Left cardiac atrium (tissue), 4 donors: ENCODE results near the gene CAPN10. TPM values are rescaled to one million over a fixed set of nuclear protein-coding genes. Genes with fewer than 3 reads are reported as not detected.
A peak's percentile ranks its signal among the peaks of the same experiment; 100 is the strongest.
"Not testable (repeated sequence)": the region's sequence is repeated elsewhere in the genome, so short reads cannot be mapped to it uniquely, and the experiment has no call there.

Experiments
- ATAC-seq, 2 donors: fragments of 200-7000 bp; cut with Tn5 transposase; one replicate each; pipeline ENCODE4 v1.9.1; 2020; ENCODE audit warnings: mild to moderate bottlenecking in 2 of 2, moderate library complexity in 2 of 2
- DNase-seq: peaks from one replicate; pipeline ENCODE4 v3.0.0-alpha.2; 2020
- intact Hi-C, 2 donors: fragments of 100-400 bp; cut with DNase I; formaldehyde crosslinking; loops; one replicate each; pipeline versions ENCODE4 v1.14.1 to v1.15.1; 2022 to 2023
- total RNA-seq, 2 donors: library from RNA; stranded (reverse); fragmentation: NEBNext Ultra II Directional; extraction: Animal tissue kit (Norgen Biotek cat#: 25700); gene quantifications; one replicate each; pipeline ENCODE4 v1.2.1, GENCODE V29; 2021
- donor health status: DM: no; HTN: yes; CAD: no.
- donor health status: DM: no; HTN: yes; CAD: no; lungs with severe emphysema.
- donor health status: DM: yes; HTN: yes; CAD: no.
- donor health status: Dilated cardiomyopathy.

The CAPN10 gene
- total RNA-seq, 2 donors from 2014 or later: 17.9 to 26.6 TPM

DNA sequence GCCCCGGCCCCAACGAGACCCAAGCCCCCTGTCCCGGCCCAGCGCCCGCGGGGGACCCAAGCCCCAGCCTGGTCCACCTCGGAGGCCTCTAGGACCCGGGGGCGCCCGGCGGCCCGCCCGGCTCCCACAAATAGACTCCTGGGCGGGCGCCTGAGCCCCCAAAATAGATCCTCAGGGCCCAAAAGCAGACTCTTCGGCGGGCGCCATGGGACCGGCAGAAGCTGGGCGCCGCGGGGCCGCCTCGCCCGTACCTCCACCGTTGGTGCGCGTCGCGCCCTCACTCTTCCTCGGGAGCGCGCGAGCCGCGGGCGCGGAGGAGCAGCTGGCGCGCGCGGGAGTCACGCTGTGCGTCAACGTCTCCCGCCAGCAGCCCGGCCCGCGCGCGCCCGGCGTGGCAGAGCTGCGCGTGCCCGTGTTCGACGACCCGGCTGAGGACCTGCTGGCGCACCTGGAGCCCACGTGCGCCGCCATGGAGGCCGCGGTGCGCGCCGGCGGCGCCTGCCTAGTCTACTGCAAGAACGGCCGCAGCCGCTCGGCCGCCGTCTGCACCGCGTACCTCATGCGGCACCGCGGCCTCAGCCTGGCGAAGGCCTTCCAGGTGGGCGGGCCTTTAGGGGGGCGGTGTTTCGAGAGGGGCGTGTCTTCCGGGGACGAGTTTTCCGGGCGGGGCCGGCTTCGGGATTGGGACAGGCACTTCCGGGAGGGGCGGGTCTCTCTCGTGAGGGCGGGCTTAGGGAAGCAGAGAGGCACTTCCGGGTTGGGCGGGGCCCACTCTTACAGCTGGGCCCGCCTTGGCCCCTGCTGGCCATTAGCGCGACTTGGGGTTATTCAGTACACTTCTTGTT is 25.8 kb upstream of the CAPN10 start:
- ATAC-seq (peak; percentile 89), DNase-seq (peak; percentile 100)
- intact Hi-C loops: no loop called here

DNA sequence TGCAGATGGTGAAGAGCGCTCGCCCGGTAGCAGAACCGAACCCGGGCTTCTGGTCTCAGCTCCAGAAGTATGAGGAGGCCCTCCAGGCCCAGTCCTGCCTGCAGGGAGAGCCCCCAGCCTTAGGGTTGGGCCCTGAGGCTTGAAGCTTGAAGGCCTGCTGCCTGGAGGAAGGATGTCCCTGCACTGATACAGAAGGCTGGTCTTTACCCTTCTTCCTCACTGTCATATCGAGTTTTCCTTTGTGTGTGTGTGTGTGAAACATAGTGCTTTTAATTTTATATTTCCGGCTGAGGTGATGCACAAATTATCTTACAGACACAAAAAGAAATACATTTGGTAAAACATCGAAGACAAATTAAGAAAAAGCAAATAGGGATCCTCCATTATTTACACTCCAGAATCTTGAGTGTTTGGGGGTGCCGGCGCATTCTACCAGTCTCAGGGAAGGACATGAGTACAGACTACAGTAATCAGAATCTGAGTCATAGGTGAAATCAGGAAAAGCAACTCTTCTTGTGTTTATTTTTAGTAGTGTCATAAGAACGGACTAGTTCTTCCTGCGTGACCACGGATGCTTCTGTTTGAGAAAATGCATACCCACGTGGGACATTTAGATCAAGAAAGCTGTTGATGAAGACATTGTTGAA is 25.1 kb upstream of the CAPN10 start:
- intact Hi-C loops: no loop called here
- ATAC-seq (no peak), DNase-seq (no peak)

DNA sequence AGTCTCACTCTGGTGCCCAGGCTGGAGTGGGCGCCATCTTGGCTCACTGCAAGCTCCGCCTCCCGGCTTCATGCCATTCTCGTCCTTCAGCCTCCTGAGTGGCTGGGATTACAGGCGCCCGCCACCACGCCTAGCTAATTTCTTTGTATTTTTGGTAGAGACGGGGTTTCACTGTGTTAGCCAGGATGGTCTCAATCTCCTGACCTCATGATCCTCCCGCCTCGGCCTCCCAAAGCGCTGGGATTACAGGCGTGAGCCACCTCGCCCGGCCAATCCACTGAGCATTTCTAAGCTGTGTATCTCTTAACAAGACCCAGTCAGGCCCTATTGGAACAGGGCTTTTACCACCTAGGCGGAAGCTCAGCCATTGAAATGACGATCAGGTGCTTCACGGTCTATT is 23.3 kb upstream of the CAPN10 start:
- intact Hi-C loops, ATAC-seq, DNase-seq: not testable (repeated sequence)

DNA sequence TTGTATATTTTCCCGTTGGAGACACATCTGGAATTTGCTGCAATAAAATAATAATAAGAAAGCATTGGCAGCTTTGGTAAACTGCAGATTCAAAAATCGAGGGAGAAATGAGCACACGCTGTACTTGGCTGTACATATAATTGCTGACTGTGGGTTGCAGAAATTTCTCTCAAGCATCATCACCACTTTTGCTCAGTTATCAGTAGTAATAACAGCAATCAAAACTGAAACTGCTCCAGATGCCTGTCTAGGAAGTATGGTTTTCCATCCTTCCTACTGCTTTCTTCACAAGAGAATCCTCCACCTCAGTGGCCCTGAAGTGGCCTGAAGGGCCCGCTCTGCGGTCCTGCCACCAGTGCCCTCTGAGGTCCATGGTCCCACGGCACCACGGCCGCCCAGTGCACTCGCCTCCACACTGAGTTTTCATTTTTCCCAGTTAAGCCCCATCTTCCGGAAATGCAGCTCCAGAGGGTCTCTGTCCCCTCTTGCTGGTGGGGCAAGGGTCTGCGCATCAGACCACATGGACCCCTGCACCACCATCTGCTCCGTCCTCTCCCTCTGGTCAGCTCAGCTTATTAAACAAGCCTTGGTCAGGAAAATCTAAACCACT is 22.5 kb upstream of the CAPN10 start:
- DNase-seq (no peak), ATAC-seq (no peak)
- intact Hi-C loops: no loop called here

DNA sequence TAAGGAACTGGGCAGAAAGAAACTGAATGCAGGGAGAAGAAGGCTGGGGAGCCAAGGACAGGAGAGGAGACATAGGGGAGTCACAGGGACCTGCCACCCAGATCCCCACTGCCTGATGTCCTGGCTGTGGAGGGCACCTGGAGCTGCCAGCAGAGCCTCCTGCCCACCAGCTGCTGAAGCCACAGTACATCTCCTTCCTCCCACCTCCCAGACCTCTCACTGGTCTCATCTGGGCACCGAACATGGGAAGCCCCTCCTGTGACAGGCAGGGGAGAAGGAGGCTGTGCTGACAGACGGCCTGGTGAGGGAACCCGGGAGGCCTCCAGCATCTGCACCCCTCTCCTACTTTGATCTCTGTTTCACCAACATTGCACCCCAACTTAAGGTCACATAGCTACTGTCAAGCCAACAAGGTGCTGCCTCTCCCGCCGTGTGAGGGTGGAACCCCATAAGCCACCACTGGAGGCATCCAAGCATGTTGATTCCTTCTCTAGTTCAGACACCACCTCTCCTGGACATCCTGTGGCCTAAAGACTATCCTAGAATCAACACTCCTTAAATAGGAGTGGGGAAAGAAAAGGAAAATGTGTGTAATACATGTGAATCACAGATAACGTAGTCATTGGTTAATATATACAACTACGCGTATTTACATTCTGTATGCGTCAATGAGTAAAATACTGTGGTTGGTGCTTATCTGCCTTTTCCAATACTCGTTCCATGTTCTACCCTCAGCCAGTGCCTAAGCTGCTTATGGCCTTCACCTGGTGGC is 21.8 kb upstream of the CAPN10 start:
- intact Hi-C loops: no loop called here
- DNase-seq (no peak), ATAC-seq (no peak)

DNA sequence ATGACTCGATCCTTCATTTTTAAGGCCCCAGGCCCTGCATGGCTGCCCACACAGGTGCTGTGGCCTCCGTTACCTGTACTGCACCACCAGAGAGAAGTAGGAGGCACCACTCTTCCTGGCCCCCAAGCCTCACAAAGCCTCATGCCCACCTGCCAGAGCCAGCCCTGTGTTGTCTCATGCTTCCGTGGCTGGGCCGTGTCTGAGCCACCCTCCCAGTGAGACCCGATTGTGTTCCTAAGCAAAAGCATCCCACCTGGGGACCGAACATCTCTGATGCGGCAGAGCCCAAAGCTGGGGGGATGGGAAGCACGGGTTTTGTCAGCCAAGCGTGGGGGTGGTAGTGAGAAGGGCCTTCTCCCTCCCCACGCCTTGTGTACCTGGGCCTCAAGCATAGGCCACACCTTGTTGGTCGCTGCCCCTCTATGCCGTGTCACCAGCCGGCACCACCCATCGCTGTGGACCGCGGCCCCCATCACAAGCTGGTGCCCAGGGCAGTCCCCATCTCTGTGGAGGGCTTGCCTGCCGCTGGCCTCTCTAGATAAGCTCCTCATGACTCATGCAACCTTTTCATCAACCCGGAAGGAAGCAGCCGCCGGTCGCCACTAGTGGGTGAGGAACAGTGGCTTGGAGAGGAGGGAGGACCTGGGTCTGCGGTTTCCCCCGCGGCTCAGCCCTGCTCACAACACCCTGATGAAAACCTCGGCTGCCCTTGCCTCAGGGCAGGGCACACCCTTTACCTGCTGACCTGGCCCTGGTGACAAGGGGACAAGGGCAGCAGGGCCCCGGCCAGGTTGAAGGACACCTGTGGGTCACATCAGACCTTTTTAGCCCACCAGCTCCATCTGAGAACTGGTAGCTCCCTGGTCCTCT is 21.0 kb upstream of the CAPN10 start:
- DNase-seq (peak; percentile 89), ATAC-seq (peak; percentile 16 to 40)
- intact Hi-C loops: no loop called here

DNA sequence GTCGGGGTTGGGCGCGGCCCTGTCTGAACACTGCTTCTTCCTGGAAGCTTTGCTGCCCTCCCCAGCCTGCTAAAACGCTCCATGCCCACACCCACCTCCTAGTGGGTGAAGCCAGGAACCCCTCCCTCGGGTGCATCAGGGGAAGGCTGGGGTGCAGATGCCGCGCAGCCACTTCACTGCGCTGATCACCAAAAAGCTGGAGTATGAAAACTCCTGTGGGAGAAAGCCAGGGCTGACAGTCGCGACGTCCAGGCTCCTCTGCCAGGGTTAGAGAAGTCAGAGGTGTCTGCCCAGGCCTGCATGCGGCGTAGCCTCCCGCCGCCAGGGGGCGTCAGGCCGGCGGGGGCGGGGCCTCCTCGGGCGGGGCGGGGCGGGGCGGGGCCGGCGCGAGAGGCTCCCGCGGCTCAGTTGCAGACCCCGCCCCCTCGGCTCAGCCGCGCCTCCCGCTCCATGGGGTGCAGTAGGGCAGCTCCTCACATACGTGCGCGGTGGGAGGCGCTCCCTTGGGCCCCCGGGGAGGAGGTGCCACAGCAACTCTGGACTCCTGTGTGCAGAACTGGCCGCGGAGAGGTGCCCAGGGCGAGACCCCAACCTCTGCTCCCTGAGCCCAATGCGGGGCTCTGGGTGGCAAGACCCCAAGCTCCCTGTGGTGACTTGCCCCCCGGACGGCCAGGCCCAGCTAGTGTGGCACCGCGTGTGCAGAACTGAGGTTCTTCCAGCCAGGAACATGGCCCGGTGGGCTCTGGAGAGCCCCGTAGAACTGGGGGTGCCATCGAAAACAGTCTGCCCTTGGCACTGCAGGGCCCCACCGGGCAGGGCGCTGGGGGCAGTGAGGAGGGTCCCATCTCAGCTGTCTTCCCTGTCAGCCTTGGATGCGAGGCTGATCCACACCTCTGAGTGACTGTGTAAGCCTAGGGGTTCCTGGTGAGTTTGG is 20.1 kb upstream of the CAPN10 start:
- peak; percentile 95 for DNase-seq
- intact Hi-C loops: no loop called here

DNA sequence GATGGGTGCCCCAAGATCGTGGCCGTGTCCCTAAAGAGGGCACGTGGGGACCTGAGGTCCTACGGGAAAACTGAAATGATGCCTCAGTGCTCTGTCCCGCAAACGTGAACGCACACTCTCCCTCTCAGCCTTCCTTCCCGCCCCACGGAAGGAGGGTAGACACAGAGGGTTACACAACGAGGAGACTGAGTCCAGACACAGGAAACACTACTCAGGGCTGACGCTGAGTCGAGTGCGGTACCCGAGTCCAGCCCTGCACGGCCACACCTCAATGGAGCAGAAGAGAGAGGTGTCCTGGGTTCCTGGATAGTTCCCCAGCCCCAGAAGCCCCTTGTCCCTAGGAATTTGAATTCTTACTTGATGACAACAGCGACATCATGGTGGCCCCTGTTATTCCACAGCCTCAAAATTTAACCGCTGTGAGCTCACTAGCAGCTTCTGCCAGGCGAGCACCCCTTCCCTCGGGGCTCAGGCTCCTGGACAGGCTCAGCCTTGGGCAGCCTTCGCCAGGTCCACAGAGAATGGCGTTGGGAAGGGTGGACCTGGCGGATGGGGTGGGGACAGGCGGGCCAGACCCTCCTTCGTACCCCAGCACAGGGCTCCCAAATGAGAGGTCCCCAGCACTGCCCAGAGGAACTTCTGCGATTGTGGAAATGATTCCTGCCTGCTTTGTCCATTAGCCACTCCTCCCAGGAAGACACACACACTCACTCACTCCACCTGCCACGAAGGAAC is 19.2 kb upstream of the CAPN10 start:
- intact Hi-C loops: no loop called here
- peak; percentile 26 for DNase-seq
- ATAC-seq: peak in 1 of 2 donors; percentile 0

More for the DNA sequence above, 20.1 kb upstream of the CAPN10 start:
- ATAC-seq: peak; percentile 89 to 91

DNA sequence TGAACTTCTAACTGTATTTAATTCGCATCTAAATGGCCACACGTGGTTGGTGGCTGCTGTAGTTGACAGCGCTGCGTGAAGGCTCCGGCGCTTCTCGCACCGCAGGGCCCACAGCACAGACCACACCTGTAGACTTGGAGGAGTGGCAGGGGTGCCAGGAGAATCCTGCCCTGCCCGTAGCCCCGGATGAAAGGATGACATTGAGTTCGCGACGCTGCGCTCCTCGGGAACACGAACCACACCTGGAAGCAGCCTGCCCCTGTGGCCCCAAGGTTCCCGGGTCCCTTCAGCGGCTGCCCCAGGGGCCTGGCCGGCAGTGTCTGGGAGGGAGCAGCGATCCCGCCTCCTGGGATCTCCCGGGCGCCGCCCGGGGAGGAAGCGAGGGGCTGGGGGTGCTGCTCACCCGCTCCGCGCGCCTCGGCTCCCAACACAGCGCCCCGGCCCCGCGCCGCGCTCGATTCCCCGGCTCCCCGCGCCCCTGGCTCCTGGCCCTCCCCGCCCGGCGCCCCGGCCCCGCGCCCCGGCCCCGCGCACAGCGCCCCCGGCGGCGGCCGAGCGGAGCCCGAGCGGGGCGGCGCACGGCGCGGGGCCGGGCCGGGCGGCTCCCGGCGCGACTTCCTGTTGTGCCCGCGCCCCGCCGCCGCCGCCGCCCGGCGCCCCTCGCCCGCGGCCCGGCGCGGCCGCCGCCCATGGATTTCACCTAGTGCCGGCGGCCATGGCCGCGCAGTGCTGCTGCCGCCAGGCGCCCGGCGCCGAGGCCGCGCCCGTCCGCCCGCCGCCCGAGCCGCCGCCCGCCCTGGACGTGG is 18.5 kb upstream of the CAPN10 start, which contains the start of gene RNPEPL1:
Gene RNPEPL1, plus strand, starts transcription at position 613 of the 806 bp plus-strand sequence. Its CDS starts 103 bp downstream, at position 716.
- ATAC-seq: peak; percentile 3 to 27
- intact Hi-C loops: no loop called here
- peak; percentile 50 for DNase-seq

DNA sequence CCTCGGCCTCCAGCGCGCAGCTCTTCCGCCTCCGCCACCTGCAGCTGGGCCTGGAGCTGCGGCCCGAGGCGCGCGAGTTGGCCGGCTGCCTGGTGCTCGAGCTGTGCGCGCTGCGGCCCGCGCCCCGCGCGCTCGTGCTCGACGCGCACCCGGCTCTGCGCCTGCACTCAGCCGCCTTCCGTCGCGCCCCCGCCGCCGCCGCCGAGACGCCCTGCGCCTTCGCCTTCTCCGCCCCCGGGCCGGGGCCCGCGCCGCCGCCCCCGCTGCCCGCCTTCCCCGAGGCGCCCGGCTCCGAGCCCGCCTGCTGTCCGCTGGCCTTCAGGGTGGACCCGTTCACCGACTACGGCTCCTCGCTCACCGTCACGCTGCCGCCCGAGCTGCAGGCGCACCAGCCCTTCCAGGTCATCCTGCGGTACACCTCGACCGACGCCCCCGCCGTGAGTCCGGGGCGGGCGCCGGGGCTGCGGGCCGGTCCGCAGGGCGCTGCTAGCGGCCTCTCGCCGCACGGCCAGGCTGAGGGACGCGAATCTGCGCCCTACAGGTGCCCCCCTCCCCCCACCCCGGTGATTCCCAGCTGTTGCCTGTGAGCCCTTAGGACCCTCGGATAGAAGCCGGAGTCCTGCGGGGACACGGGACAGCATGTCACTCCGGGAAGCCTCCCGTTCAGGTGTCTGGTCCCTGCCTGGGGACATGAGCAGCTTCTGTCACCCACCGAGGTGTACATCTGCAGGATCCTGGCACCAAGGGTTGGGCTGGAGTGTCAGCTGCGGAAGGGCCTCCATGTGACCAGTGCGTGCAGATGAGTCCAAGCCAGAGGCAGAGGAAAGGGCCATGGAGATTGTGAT is 17.6 kb upstream of the CAPN10 start:
- ATAC-seq: peak; percentile 5 to 29
- intact Hi-C loops: no loop called here
- DNase-seq: peak; percentile 77

DNA sequence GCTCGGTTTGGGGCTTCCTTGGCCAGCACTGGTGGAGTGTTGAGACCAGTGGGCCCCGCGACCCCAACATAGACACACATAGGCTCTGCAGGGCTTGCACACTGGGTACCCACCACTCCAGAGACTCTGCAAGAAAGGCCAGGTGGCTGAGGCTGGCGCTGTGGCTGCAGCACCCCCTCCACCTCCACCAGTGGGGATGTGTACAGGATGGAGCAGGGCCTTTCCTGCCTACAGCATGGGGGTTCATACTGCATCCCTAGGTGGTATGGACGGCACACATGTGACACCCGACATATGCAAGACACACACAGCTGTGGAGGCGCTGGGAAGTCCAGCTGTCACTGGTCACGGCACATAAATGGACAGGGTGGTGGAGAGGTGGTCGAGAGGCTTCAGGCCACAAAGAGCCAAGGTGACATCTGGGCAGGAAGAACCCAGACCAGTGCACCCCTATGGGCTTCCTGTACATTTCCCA is 17.0 kb upstream of the CAPN10 start:
- intact Hi-C loops: no loop called here
- DNase-seq (peak; percentile 20), ATAC-seq (no peak)

DNA sequence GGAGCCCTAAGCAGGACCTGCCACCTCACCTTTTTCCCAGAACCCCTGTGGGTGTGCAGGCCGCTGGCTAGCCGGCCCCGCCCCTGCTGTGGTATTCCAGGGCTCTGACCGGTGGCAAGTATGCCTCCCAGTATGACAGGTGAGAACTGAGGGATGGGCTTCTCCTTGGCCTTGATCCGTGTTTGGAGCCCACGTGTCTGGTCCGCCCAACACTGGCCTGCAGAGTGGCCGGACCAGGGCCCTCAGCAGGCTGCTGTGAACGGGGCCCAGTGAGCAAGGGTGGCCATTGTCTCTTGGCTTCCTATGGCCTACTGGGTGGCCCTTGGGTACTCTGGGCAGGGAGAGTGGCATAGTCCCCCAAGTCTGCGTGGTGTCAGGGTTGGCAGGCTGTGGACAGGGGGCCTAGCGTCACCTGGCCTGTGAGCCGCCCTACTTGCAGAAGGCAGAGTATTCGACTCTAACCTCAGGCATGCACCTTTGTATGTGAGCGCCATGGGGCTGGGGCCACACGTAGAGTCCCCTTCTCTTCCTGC is 16.5 kb upstream of the CAPN10 start:
- intact Hi-C loops: no loop called here
- ATAC-seq (no peak), DNase-seq (peak; percentile 18)

DNA sequence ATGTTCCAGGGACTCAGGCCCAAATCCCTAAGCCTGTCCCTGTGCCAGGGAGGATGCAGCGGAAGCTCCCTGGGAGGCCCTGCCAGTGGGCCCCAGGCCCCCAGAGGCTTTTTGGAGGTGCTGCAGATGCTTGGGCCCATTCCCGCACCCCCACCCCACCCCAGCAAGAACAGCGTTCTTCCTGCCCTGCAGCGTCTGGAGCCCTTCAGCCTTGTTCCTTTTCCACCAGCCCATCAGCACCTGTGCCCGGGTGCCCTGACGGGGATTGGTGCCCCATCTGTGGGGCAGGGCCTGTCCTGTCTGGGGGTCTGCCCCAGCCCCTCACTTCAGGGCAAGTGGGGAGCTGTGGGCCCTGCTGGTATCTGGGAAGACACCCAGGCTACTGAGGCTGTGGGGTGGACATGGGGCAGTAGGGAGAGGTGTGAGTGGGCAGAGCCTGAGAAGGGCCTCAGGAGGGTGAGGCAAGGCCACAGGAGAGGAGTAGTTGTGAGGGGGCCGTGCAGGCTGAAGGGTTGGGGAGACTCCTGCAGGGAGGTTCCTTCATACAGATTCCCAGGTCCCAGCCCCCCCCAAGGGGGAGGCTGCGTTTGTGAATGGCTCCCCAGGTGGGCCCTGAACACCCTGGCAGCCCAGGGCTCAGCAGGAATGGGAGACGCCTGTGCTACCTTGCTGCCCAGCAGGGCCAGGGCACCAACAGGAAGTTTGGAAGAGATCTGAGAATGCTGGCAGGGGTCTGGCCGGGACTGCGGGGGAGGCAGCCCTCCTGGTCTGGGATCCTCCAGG is 15.8 kb upstream of the CAPN10 start:
- intact Hi-C loops: no loop called here
- no peak for ATAC-seq
- DNase-seq: peak; percentile 17
